Small intestine (tissue), 4 donors: ENCODE results near the gene CPED1. TPM values are rescaled to one million over a fixed set of nuclear protein-coding genes. Genes with fewer than 3 reads are reported as not detected.

ENCODE experiments used
- polyA plus RNA-seq, 4 donors: library from polyadenylated mRNA; stranded (reverse) in 3 of 4; unstranded in 1 of 4; fragments of 200-250 nt in 3 of 4; fragments of 120-200 nt in 1 of 4; gene quantifications; one replicate each; pipeline versions ENCODE4 v1.2.1 to v1.2.3, GENCODE V29; 2013
- donor health status: healthy with polysubstance abuse.
- donor health status: Bipolar disorder and iron deficiency.
- donor health status: healthy.

The CPED1 gene
- polyA plus RNA-seq, 4 donors, result 0.22 to 8.7 (median 1.9) TPM

Other genes starting within 250 kb of the CPED1 start
- 100 to 1,000 TPM in 1 of 4 donors, 10 to 100 TPM in 3; 26.8 to 134 (median 30.1) TPM for gene TSPAN12, start 130.6 kb upstream of the CPED1 start, polyA plus RNA-seq
- gene ING3, start 37.9 kb upstream of the CPED1 start, polyA plus RNA-seq, result 10 to 100 TPM in 3 of 4 donors, 1 to 10 TPM in 1; 9.4 to 21.8 (median 12.7) TPM